HK-2 (cell line): ENCODE measurements around the gene STK10.
A peak's percentile ranks its signal among the peaks of the same experiment; 100 is the strongest.
"Not testable (repeated sequence)": the region's sequence is repeated elsewhere in the genome, so short reads cannot be mapped to it uniquely, and the experiment has no call there.

Experiments used
- DNase-seq: peaks from one replicate; pipeline ENCODE4 v3.0.0-alpha.2; 2018; ENCODE audit not compliant: unreplicated experiment

STK10 gene

DNA sequence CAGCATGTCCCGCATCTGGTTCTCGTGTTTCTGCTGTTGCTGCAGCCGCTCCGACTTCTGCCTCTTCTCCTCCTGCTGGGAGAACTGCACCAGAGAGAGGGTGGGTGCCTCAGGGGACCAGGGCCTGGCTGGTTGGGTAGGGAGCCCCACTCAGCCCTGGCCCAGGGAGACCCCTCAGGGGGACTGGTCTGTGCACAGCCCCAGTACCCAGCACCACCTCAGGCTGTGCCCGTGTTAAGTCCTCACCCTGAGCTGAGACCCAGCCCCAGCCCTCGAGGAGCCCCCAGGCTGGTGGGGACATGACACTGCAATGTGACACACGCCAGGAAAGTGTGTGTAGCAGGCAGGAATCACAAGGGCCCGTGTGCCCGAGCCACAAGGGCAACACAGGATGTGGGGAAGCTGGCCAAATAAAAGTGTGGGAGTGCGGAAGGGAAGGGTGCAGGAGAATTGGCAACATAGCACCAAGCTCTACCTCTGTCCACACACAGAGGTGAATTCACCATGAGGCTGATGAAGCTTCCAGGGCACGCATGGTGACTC, 133.3 kb downstream of the STK10 start:
- no peak for DNase-seq

GRCh38 chr5:172052450-172053236, 135.4 kb downstream of the STK10 start:
- DNase-seq: peak; percentile 19

DNA sequence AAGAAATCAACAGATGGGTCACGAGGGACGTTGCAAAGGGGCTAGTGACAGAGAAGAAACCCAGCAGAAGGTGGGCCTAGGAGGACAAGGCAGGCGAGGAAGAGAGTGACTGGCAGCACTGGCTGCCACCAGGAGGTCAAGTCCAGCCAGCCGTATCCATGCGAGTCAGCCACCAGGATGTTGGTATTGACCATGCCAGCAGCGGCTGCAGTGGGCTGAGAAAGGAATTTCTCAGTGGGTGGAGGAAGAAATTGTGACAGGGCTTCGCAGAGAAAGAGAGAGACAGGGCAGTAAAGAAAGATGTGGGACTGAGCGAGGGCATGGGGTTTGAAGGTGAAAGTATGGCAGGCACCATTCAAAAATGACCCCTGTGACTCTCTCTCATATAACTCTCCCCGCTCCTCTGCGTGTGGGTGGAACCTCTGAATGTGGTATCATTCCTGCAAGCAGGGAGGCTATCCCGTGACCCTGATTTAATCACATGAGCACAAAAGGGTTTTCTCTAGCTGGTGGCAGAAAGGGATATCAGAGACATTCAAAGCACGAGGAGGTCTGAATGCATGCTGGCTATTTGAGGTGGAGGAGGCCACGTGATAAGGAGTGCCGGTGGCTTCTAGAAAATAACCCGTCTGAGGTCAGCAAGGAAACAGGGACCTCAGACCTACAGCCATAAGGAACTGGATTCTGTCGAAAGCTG, 136.2 kb downstream of the STK10 start:
- DNase-seq: peak; percentile 60

- DNase-seq: no peak
Measured at GRCh38 chr5:172050080-172050479, 137.9 kb downstream of the STK10 start.

GRCh38 chr5:172049226-172049796, 138.7 kb downstream of the STK10 start:
- DNase-seq: no peak

DNA sequence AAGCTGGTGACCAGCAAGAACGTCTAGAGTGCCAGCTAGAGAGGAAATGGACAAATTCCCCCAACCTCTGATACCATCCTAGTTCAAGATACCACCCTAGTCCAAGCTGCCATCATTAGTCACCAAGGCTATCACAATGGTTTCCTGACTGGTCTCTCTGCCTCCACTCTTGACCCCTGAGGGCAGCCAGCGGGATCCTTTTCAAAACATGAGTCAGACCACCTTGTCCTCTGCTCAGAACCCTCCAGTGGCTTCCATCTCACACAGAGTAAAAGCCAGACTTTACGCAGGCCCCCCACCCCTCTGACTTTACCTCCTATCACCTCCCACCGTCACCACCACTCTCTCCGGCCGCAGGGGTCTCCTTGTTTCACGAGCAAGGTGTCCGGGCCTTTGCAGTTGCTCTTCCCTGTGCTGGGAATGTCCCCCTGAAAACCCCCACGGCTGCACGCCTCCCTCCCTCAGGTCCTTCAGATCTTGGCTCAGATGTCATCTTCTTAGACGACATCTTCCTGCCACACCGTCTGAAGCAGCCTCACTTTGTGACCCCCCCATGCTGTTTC, 139.4 kb downstream of the STK10 start:
- DNase-seq: no peak

DNA sequence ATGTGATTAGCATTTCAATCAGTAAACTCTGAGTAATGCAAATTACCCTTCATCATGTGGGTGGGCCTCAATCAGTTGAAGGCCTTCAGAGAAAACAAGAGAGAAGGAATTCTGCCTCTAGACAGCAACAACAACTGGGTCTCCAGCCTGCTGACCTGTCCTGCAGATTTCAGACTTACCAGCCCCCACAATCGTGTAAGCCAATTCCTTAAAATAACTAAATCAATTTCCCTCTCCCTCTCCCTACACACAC, 139.9 kb downstream of the STK10 start:
- DNase-seq: no peak

- no peak for DNase-seq
Measured at GRCh38 chr5:172046593-172046992, 141.4 kb downstream of the STK10 start.

DNA sequence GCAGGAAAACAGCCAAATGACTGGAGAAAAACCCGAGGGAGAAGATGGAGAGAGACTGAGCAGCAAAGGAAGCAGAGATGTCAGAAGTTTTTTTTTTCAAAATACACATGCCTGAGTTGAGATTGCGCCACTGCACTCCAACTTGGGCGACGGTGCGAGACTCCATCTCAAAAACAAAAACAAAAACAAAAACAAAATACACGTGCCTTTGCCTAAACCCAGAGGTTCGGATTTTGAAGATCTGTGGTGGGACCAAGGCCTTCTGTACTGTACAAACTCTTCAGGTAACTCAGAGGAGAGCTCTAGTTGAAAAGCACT, 142.8 kb downstream of the STK10 start:
- no peak for DNase-seq

GRCh38 chr5:172044631-172045314, 143.3 kb downstream of the STK10 start:
- DNase-seq: no peak

DNA sequence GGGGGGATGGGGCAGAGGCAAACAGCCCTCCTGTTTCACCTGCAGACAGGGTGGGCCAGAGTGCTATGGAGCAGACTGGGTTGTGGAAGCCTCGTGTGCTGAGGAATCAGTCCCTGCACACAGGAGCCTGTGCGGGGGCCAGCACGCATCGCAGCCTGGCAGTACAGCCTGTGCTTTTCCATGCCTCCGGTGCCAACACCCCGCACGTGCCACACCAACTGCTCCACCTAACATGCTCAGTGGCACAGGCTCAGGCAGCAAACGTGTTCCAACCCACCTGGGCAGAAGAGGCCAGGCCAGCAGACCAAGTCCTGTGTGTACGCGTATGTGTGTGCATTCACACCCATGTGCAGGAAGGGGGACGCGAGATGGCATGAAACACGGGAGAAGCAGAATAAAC, 144.2 kb downstream of the STK10 start:
- no peak for DNase-seq

DNA sequence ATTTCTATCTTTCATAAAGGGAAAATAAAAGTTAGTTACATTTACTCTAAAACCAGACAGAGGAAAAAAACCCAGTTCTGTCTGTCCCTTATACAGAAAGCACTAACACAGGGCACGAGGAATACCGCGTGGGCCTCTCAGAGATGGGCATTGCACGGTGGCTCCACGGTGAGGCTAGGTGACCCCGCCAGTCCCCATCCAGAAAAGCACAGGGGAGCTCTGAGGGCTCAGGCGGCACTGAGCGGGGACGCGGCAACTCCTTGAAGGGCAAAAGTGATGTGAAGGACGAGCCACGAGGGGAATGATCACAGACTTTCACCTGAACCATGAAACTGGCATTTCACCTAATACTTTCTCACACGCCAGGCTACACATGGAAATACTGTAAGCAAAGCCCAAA, 145.8 kb downstream of the STK10 start:
- DNase-seq: no peak

DNA sequence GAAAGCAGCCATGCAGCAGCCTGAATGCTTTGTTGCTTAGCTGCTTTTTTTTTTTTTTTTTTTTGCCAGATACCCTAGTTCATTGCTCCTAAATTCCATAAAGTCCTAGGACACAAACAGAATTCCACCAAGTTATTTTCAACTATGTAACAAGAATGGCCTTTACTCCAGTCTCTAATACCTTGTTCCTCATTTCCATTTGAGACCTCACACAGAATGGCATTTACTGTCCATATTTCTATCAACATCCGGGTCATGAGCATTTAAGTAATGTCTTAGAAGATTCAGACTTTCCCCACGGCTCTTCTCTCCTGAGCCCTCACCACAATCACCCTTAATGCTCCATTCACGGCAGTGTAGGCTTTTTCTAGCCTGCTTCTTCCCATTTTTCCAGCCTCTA, 149.9 kb downstream of the STK10 start:
- DNase-seq: no peak

DNA sequence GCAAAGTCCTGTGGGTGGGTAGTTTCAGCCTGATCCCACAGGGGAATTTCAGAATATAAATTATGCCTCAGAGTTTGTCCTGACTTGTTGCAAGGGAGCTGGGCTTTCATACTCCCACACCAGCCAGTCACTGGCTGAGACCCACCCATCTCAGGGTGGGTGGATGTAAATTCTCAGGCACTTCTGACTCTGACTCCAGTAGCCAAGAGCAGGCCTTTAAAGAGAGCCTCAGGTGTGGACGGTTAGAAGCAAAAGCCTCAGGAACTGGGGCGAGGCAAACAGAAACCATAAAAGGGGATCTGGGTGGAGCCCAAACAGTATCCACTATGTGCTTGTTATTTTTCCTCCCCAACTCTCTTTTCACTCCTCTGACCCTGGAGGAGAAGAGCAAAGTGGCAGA, 153.0 kb downstream of the STK10 start:
- no peak for DNase-seq

DNA sequence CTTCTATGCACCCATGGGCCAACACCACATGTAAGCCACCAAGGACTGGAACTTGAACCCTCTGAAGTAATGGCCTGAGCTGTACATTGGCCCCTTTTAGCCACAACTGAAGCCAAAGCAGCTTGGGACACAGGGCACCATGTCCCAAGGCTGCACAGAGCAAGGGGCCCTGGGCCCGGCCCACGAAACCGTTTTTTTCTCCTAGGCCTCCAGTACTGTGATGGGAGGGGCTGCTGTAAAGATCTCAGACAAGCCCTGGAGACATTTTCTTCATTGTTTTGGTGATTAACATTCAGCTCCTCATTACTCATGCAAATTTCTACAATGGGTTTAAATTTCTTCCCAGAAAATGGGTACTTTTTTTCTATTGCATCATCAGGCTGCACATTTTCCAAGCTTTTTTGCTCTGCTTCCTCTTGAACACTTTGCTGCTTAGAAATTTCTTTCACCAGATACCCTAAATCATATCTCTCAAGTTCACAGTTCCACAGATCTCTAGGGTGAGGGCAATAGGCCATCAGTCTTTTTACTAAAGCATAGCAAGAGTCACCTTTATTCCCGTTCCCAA, 156.0 kb downstream of the STK10 start:
- no peak for DNase-seq

- no peak for DNase-seq
Measured at GRCh38 chr5:172029876-172030275, 158.1 kb downstream of the STK10 start.

DNA sequence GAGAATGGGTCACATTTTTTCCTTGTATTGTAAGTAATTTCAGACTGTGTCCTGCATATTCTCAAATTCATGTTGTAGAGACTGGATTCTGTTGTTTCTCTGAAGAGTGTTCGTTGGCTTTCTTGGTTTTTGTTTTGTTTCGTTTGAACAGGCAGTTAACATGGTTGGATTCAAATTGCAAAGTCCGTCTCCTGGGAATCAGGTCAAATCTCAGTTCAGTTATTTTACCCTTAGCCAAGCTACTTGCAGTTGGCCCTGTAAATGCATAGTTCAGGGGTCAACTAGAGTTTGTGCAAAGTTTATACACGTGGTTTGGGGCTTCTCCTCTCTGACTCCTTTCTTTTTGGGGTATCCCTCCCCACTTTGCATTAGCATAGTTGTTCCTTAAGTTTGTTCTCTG, 159.9 kb downstream of the STK10 start:
- DNase-seq: no peak

- DNase-seq: not testable (repeated sequence)
Measured at GRCh38 chr5:172020110-172020786, 167.8 kb downstream of the STK10 start.

DNA sequence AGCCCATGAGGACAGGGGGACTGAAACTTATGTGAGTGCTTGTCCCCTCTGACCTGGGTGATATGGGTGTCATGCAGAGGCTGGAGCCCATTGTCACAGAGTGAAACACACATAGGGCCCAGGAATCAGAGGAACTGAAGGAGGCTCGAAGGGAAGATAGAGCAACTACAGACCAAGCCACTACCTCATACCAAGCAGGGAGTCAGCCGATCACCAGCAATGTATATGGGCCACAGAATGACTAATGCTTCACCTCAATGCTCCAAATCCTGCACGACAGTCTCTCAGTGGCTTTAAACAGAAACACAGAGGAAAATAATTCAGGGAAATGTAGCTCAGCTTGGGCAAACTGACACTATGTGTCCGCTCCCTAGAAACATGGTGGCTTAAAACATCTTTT, 172.7 kb downstream of the STK10 start:
- no peak for DNase-seq

DNA sequence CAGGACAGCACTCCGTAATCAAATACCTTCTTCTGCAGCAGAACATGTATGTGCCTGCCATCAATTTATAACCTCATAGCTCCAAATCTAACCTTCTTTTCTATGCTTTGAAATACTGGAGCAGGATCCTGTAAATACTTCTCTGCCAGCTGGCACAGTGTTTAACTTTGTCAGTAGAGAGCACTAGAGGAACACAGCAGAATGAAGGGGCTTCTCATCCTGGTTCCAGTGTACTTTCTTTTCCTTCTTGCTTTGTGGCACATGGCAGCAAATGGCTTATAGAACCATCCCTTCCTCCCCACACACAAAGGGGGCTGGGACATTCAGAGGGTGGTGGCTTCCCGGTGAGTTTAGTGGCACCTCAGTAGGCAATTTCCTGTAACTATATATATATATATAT, 177.7 kb downstream of the STK10 start:
- no peak for DNase-seq

DNA sequence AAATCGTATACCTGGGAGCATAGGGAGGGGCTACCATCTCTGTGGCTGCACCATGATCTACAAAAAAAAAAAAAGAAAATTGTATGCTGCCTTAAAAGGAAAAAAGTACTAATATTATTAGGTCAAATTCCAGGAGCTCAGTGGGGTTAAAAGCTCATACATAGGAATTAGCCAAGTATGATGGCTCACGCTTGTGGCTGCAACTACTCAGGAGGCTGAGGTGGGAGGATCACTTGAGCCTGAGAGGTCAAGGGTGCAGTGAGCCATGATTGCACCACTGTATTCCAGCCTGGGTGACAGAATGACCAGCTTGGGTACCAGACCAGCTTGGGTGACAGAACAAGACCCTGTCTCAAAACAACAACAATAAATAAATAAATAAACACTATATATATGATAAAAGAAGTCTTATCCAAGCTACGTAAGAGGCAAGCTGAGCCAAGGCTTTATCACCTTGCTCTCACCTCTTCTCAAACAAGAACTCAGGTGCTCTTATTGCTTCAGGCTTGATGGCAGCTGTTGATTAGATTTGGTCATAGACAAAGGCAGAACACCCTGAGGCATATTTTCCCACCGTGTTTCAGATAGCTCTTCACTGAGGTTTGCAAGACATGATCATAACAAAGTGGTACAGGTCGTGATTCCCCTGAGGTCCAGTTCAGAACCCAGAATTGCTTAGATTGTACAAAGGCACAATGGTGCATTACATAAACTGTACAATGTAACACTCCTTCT, 178.3 kb downstream of the STK10 start:
- DNase-seq: no peak
